H1 (cell line): Measurements from ENCODE around the gene TMEM271.

ENCODE experiments used
- CBX5 ChIP-seq: fragments of 300-800, 300-1000 bp; sonication (generic); IDR thresholded peaks from 2 replicates; pipeline ENCODE4 v1.7.1; 2016; ENCODE audit warnings: antibody characterized with exemption, low read length, low read depth
- E2F6 ChIP-seq: IDR thresholded peaks from 2 replicates; pipeline ENCODE4 v1.6.1; 2012; ENCODE audit warnings: inconsistent platforms
- EP300 ChIP-seq, 2 experiments: IDR thresholded peaks; 1 replicate in 1 of 2; 2 replicates in 1 of 2; pipeline ENCODE4 v1.6.1; 2011 to 2012; ENCODE audit warnings: low read depth in 2 of 2, low read length in 2 of 2, mild to moderate bottlenecking in 2 of 2, borderline replicate concordance in 1 of 2, inconsistent platforms in 1 of 2, moderate library complexity in 1 of 2
- POLR2A ChIP-seq, 2 experiments: IDR thresholded peaks; 1 replicate in 1 of 2; 2 replicates in 1 of 2; pipeline ENCODE4 v1.6.1; 2011; ENCODE audit warnings: low read depth in 2 of 2, low read length in 2 of 2, mild to moderate bottlenecking in 2 of 2; ENCODE audit errors: control extremely low read depth in 1 of 2

GRCh38 chr4:616911-617643, 41.0 kb upstream of the TMEM271 start:
- TF ChIP-seq E2F6 (no peak), POLR2A (IDR thresholded peaks at IDR 0.05; ENCODE audit: control extremely low read depth in 1 of 2, low read depth in 2 of 2, low read length in 2 of 2) (no peak), EP300 (IDR thresholded peaks at IDR 0.05; ENCODE audit: borderline replicate concordance in 1 of 2, low read depth in 2 of 2, low read length in 2 of 2) (no peak), CBX5 (no peak)
